HAP-1 (cell line): Measurements from ENCODE around the gene NSF.
"Not testable (repeated sequence)": the region's sequence is repeated elsewhere in the genome, so short reads cannot be mapped to it uniquely, and the experiment has no call there.

Source experiments
- DNase-seq, 2 experiments: peaks; one replicate each; pipeline ENCODE4 v3.0.0-alpha.2; 2016 to 2020; ENCODE audit warnings: low spot score in 2 of 2
- H3K27me3 ChIP-seq: fragments of 250-450 bp; sonication (Bioruptor Pico); 2 replicates; pipeline ENCODE4 v1.5.1; 2020; ENCODE audit warnings: low read depth, mild to moderate bottlenecking, moderate library complexity
- H3K36me3 ChIP-seq: fragments of 250-450 bp; sonication (Bioruptor Pico); replicated peaks from 2 replicates; pipeline ENCODE4 v1.5.1; 2020; ENCODE audit warnings: mild to moderate bottlenecking
- H3K4me1 ChIP-seq: fragments of 250-450 bp; sonication (Bioruptor Pico); 2 replicates; pipeline ENCODE4 v1.5.1; 2020; ENCODE audit warnings: mild to moderate bottlenecking
- H3K4me3 ChIP-seq: fragments of 250-450 bp; sonication (Bioruptor Pico); 2 replicates; pipeline ENCODE4 v1.5.1; 2020; ENCODE audit warnings: mild to moderate bottlenecking, moderate library complexity
- H3K9me3 ChIP-seq: fragments of 250-450 bp; sonication (Bioruptor Pico); 2 replicates; pipeline ENCODE4 v1.5.1; 2020; ENCODE audit warnings: mild to moderate bottlenecking, moderate library complexity
- in situ Hi-C: fragments of 300-500 bp; cut with MboI; formaldehyde crosslinking; loops from 3 replicates; pipeline ENCODE4 v1.14.3; 2020; ENCODE audit warnings: low sequenced_read_pairs, inconsistent platforms, mixed read lengths

The NSF gene

GRCh38 chr17:46649246-46649645 is 58.8 kb downstream of the NSF start:
- H3K4me1 ChIP-seq, H3K4me3 ChIP-seq, H3K36me3 ChIP-seq, H3K27me3 ChIP-seq, in situ Hi-C loops, DNase-seq, H3K9me3 ChIP-seq: not testable (repeated sequence)

GRCh38 chr17:46652024-46652643 is 61.7 kb downstream of the NSF start:
- H3K9me3 ChIP-seq, H3K27me3 ChIP-seq, DNase-seq, in situ Hi-C loops, H3K4me3 ChIP-seq, H3K4me1 ChIP-seq, H3K36me3 ChIP-seq: not testable (repeated sequence)

- DNase-seq, H3K9me3 ChIP-seq, H3K27me3 ChIP-seq, H3K4me3 ChIP-seq, in situ Hi-C loops, H3K36me3 ChIP-seq, H3K4me1 ChIP-seq: not testable (repeated sequence)
Measured at GRCh38 chr17:46658235-46658634, 67.8 kb downstream of the NSF start.

GRCh38 chr17:46659702-46660101 is 69.2 kb downstream of the NSF start:
- DNase-seq, H3K27me3 ChIP-seq, H3K36me3 ChIP-seq, H3K4me1 ChIP-seq, in situ Hi-C loops, H3K9me3 ChIP-seq, H3K4me3 ChIP-seq: not testable (repeated sequence)

- H3K4me3 ChIP-seq, H3K36me3 ChIP-seq, H3K9me3 ChIP-seq, H3K4me1 ChIP-seq, DNase-seq, H3K27me3 ChIP-seq, in situ Hi-C loops: not testable (repeated sequence)
Measured at GRCh38 chr17:46663123-46663522, 72.7 kb downstream of the NSF start.

GRCh38 chr17:46663552-46663951 is 73.1 kb downstream of the NSF start:
- H3K4me3 ChIP-seq, H3K4me1 ChIP-seq, H3K27me3 ChIP-seq, in situ Hi-C loops, H3K36me3 ChIP-seq, DNase-seq, H3K9me3 ChIP-seq: not testable (repeated sequence)

GRCh38 chr17:46665969-46666368 is 75.5 kb downstream of the NSF start:
- H3K4me1 ChIP-seq, H3K36me3 ChIP-seq, DNase-seq, in situ Hi-C loops, H3K27me3 ChIP-seq, H3K9me3 ChIP-seq, H3K4me3 ChIP-seq: not testable (repeated sequence)

GRCh38 chr17:46670789-46671188 is 80.3 kb downstream of the NSF start:
- H3K4me3 ChIP-seq, in situ Hi-C loops, DNase-seq, H3K9me3 ChIP-seq, H3K27me3 ChIP-seq, H3K4me1 ChIP-seq, H3K36me3 ChIP-seq: not testable (repeated sequence)

- H3K27me3 ChIP-seq, H3K9me3 ChIP-seq, H3K4me1 ChIP-seq, in situ Hi-C loops, H3K36me3 ChIP-seq, H3K4me3 ChIP-seq, DNase-seq: not testable (repeated sequence)
Measured at GRCh38 chr17:46672777-46673176, 82.3 kb downstream of the NSF start.

GRCh38 chr17:46677819-46678218 is 87.3 kb downstream of the NSF start:
- in situ Hi-C loops, H3K9me3 ChIP-seq, H3K4me1 ChIP-seq, H3K4me3 ChIP-seq, DNase-seq, H3K36me3 ChIP-seq, H3K27me3 ChIP-seq: not testable (repeated sequence)

- in situ Hi-C loops, H3K9me3 ChIP-seq, H3K27me3 ChIP-seq, DNase-seq, H3K36me3 ChIP-seq, H3K4me1 ChIP-seq, H3K4me3 ChIP-seq: not testable (repeated sequence)
Measured at GRCh38 chr17:46683653-46684052, 93.2 kb downstream of the NSF start.

GRCh38 chr17:46685284-46685683 is 94.8 kb downstream of the NSF start:
- in situ Hi-C loops, H3K36me3 ChIP-seq: not testable (repeated sequence)

GRCh38 chr17:46692196-46692595 is 101.7 kb downstream of the NSF start:
- DNase-seq, in situ Hi-C loops, H3K9me3 ChIP-seq: not testable (repeated sequence)

More at GRCh38 chr17:46685284-46685683, 94.8 kb downstream of the NSF start:
- not testable (repeated sequence) for H3K4me3 ChIP-seq, DNase-seq, H3K27me3 ChIP-seq, H3K9me3 ChIP-seq, H3K4me1 ChIP-seq

GRCh38 chr17:46693283-46693682 is 102.8 kb downstream of the NSF start:
- H3K36me3 ChIP-seq, H3K4me3 ChIP-seq, DNase-seq, H3K4me1 ChIP-seq, H3K9me3 ChIP-seq, in situ Hi-C loops, H3K27me3 ChIP-seq: not testable (repeated sequence)

More at GRCh38 chr17:46692196-46692595, 101.7 kb downstream of the NSF start:
- not testable (repeated sequence) for H3K27me3 ChIP-seq, H3K36me3 ChIP-seq, H3K4me3 ChIP-seq, H3K4me1 ChIP-seq

- H3K27me3 ChIP-seq, H3K4me3 ChIP-seq, H3K9me3 ChIP-seq, H3K36me3 ChIP-seq, DNase-seq, H3K4me1 ChIP-seq, in situ Hi-C loops: not testable (repeated sequence)
Measured at GRCh38 chr17:46696522-46696921, 106.1 kb downstream of the NSF start.
